ENCODE data around the gene PLOD3. TPM values are rescaled to one million over a fixed set of nuclear protein-coding genes. Genes with fewer than 3 reads are reported as not detected.

The PLOD3 gene
- total and polyA plus RNA-seq, 2 donors (not counting 1 experiment from before 2014, with no cell fraction given), result 40.1 to 47.5 TPM

DNA sequence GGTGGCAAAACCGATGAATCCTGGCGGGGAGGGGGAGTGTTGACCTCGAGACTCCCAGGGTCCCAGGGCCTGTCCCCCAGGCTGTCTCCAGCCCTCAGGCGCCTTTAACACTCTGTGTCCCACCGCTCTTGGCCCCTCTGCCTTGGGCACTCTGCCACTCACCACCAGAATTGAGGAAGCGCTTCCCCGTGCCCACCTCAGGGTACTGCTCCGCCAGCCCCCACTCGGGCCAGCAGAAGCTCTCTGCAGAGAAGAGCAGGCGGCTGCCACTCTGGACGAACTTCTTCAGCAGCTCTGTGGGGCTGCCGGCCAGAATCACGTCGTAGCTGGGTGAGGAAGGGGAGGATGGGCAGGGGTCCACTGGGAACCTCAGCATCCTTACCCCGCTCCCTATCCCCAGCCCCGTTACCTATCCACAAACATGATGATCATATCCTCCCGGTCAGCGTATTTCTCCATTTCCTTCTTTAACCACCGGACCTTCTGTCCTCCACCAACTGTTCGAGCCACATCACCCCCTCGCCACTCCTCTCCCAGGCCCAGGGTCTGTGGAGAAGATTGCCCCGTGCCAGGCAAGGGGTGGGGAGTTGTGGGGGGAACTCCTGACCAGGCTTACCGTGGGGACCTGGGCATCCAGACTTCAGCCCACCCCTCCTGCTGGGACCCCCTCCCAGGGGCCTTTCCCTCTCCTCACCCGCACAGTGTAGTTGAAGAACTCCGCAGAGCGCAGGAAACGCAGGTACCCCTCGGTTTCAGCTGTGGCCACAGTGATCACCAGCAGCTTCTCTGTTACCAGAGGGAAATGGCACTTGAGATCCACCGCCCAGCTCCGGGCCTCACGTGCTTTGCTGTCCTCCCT is 1.2 kb downstream of the PLOD3 start:
- H3K9me3 ChIP-seq (ENCODE audit: control extremely low read depth in 1 of 3, control insufficient read depth in 2 of 3, insufficient read depth in 1 of 3, low read length in 2 of 3), result no peaks in the 10 kb centered on the region
- peak overlapping the region; percentile 18 to 99 (median 90) for H3K4me3 ChIP-seq (ENCODE audit: control extremely low read depth in 1 of 5, extremely low read depth in 1 of 5, insufficient read depth in 1 of 5, low read depth in 2 of 5, low read length in 4 of 5)
- H4K20me1 ChIP-seq (ENCODE audit: control insufficient read depth, insufficient read depth, low read length, poor library complexity, severe bottlenecking), result peaks cover 12% of the 10 kb centered on the region
- no peak overlapping the region for H3K27ac ChIP-seq (ENCODE audit: low read length in 2 of 2)
- Mint-ChIP-seq H3K27ac (peak overlapping the region; percentile 65), H3K27me3 (no peaks in the 10 kb centered on the region), H3K4me3 (peak overlapping the region; percentile 97), H3K4me1 (peaks cover 25% of the 10 kb centered on the region), H3K9me3 (ENCODE audit: insufficient read depth) (no peaks in the 10 kb centered on the region)
- peaks cover 36% of the 10 kb centered on the region for H3K79me2 ChIP-seq (ENCODE audit: control insufficient read depth, insufficient read depth, low read length)
- 64% methylated on average over 22 of the region's 31 CpGs for WGBS (ENCODE audit: insufficient coverage)
- H3K9ac ChIP-seq (ENCODE audit: low read length), result peak overlapping the region; percentile 91
- POLR2A ChIA-PET, result interaction anchor here (2.0 kb wide), 1 partner anchor 28 kb away, joined by 15 read pairs; the partner anchor contains the start of gene FIS1
- CTCF ChIA-PET, result interaction anchor here (1.3 to 4.2 kb wide), 4 partner anchors 16 to 39 kb away, joined by 3 to 38 read pairs (median 9); partner anchors contain the start of genes FIS1 and MOGAT3
- ATAC-seq (ENCODE audit: low read depth) (no peak), DNase-seq (no peak)
- intact Hi-C loops (cut with micrococcal nuclease), result no loop called here
- no peak for TF ChIP-seq EZH2 (IDR thresholded peaks at IDR 0.05; ENCODE audit: borderline replicate concordance, insufficient read depth, low read depth, low read length, poor library complexity, severe bottlenecking)
- TF ChIP-seq, protein P1, sequence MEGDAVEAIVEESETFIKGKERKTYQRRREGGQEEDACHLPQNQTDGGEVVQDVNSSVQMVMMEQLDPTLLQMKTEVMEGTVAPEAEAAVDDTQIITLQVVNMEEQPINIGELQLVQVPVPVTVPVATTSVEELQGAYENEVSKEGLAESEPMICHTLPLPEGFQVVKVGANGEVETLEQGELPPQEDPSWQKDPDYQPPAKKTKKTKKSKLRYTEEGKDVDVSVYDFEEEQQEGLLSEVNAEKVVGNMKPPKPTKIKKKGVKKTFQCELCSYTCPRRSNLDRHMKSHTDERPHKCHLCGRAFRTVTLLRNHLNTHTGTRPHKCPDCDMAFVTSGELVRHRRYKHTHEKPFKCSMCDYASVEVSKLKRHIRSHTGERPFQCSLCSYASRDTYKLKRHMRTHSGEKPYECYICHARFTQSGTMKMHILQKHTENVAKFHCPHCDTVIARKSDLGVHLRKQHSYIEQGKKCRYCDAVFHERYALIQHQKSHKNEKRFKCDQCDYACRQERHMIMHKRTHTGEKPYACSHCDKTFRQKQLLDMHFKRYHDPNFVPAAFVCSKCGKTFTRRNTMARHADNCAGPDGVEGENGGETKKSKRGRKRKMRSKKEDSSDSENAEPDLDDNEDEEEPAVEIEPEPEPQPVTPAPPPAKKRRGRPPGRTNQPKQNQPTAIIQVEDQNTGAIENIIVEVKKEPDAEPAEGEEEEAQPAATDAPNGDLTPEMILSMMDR (IDR thresholded peaks at IDR 0.05), result no peak
- H3K36me3 ChIP-seq (replicated peaks in 1 of 2; ENCODE audit: control extremely low read depth in 1 of 2, control insufficient read depth in 1 of 2, extremely low read depth in 1 of 2, insufficient read depth in 2 of 2, low read length in 1 of 2), result peaks cover 0 to 13% of the 10 kb centered on the region in 2 experiments
- H2AFZ ChIP-seq (ENCODE audit: insufficient read depth, low read depth, low read length, poor library complexity, severe bottlenecking), result peak overlapping the region; percentile 95
- peak overlapping the region; percentile 97 for H3K4me2 ChIP-seq (replicated peaks; ENCODE audit: low read depth, low read length, poor library complexity, severe bottlenecking)
- H3K4me1 ChIP-seq (ENCODE audit: control insufficient read depth in 2 of 2, insufficient read depth in 2 of 2, low read length in 2 of 2), result peaks cover 18 to 21% of the 10 kb centered on the region in 2 donors
- no peaks in the 10 kb centered on the region for H3K27me3 ChIP-seq (replicated peaks in 1 of 4; ENCODE audit: control extremely low read depth in 1 of 4, control insufficient read depth in 3 of 4, insufficient read depth in 4 of 4, low read length in 3 of 4)

DNA sequence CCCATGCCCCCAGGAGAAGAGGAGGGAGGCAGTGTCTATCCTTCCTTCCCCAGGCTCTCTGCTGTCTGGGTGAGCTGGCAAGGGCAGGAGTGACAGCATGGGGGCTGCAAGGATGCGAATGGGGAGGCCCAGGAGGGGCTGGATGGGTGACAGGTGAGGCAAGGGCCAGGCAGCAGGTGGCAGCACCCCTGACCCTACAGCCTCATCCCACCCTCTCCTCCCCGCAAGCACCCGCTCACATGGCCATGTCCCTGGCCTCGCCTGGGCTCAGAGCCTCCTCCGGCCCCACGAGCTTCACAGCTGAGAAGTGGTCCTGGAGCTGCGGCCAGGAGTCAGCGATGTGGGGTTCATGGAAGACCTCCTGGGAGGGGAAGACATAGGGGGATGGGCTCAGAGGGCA is 5.4 kb downstream of the PLOD3 start:
- no peak for DNase-seq
- Histone ChIP-seq H3K4me1 (ENCODE audit: control insufficient read depth in 2 of 2, insufficient read depth in 2 of 2, low read length in 2 of 2) (peaks cover 7 to 9% of the 10 kb centered on the region in 2 donors), H3K4me2 (replicated peaks; ENCODE audit: low read depth, low read length, poor library complexity, severe bottlenecking) (no peak overlapping the region), H3K4me3 (ENCODE audit: control extremely low read depth in 1 of 5, extremely low read depth in 1 of 5, insufficient read depth in 1 of 5, low read depth in 2 of 5, low read length in 4 of 5) (no peak overlapping the region), H3K27me3 (replicated peaks in 1 of 4; ENCODE audit: control extremely low read depth in 1 of 4, control insufficient read depth in 3 of 4, insufficient read depth in 4 of 4, low read length in 3 of 4) (no peaks in the 10 kb centered on the region), H3K9me3 (ENCODE audit: control extremely low read depth in 1 of 3, control insufficient read depth in 2 of 3, insufficient read depth in 1 of 3, low read length in 2 of 3) (no peaks in the 10 kb centered on the region), H3K79me2 (ENCODE audit: control insufficient read depth, insufficient read depth, low read length) (no peaks in the 10 kb centered on the region), H3K9ac (ENCODE audit: low read length) (no peak overlapping the region), H3K27ac (ENCODE audit: low read length in 2 of 2) (no peak overlapping the region), H2AFZ (ENCODE audit: insufficient read depth, low read depth, low read length, poor library complexity, severe bottlenecking) (no peak overlapping the region), H3K36me3 (replicated peaks in 1 of 2; ENCODE audit: control extremely low read depth in 1 of 2, control insufficient read depth in 1 of 2, extremely low read depth in 1 of 2, insufficient read depth in 2 of 2, low read length in 1 of 2) (peaks cover 0 to 23% of the 10 kb centered on the region in 2 experiments), H4K20me1 (ENCODE audit: control insufficient read depth, insufficient read depth, low read length, poor library complexity, severe bottlenecking) (no peaks in the 10 kb centered on the region)
- Mint-ChIP-seq H3K27me3 (no peaks in the 10 kb centered on the region), H3K9me3 (ENCODE audit: insufficient read depth) (no peaks in the 10 kb centered on the region), H3K4me1 (peaks cover 10% of the 10 kb centered on the region), H3K4me3 (no peak overlapping the region), H3K27ac (no peak overlapping the region)
- ChIA-PET CTCF (no interaction called here), POLR2A (no interaction called here)
- 94% methylated on average over 5 of the region's 8 CpGs for WGBS (ENCODE audit: insufficient coverage)
- no peak for ATAC-seq (ENCODE audit: low read depth)
- TF ChIP-seq, protein P1 (IDR thresholded peaks at IDR 0.05), result no peak
- no peak for TF ChIP-seq EZH2 (IDR thresholded peaks at IDR 0.05; ENCODE audit: borderline replicate concordance, insufficient read depth, low read depth, low read length, poor library complexity, severe bottlenecking)
- intact Hi-C loops (cut with micrococcal nuclease), result no loop called here

Data from B cell (primary cell).